Uterus (tissue), 2 donors: ENCODE data around the gene CITED4.

Experiments used
- CTCF ChIP-seq, 4 experiments: fragments of 200-600 bp in 2 of 4; fragments of 450-650 bp in 2 of 4; sonication (generic) in 2 of 4; IDR thresholded peaks; one replicate each; pipeline ENCODE4 v1.5.1; 2016 to 2019; ENCODE audit warnings: antibody characterized with exemption in 4 of 4, mild to moderate bottlenecking in 2 of 4, moderate library complexity in 1 of 4
- POLR2A ChIP-seq, 2 donors: fragments of 450-650 bp; IDR thresholded peaks; one replicate each; pipeline ENCODE4 v1.6.1; 2016; ENCODE audit warnings: antibody characterized with exemption in 2 of 2, mild to moderate bottlenecking in 1 of 2, moderate library complexity in 1 of 2

- TF ChIP-seq CTCF (IDR thresholded peaks at IDR 0.05) (no peak), POLR2A (IDR thresholded peaks at IDR 0.05) (no peak)
Measured at GRCh38 chr1:40817791-40818263, 44.3 kb downstream of the CITED4 start.
